A673 (cell line): ENCODE data around the gene ATP6V1C2. TPM values are rescaled to one million over a fixed set of nuclear protein-coding genes. Genes with fewer than 3 reads are reported as not detected.

ENCODE experiments used
- BruUV-seq: library from RNA; stranded (reverse); fragments of 400-500 nt; replicated peaks from 2 replicates; lab custom pipeline; 2021; lab: Mats Ljungman, UMichigan
- CTCF ChIA-PET: fragments of 300-600 bp; sonication (Branson Sonifier 250); formaldehyde crosslinking; loops from one replicate; lab custom pipeline; 2022; ENCODE audit warnings: antibody characterized with exemption; lab: Charles Lee
- POLR2A ChIA-PET: fragments of 300-600 bp; sonication (Branson Sonifier 250); formaldehyde crosslinking; loops from one replicate; lab custom pipeline; 2022; ENCODE audit warnings: antibody characterized with exemption; ENCODE audit not compliant: low non-redundant PET; lab: Charles Lee
- DNase-seq: peaks from one replicate; pipeline ENCODE4 v3.0.0-alpha.2; 2015; ENCODE audit warnings: low spot score
- H3K27ac ChIP-seq: fragments of 200-600 bp; sonication (generic); 2 replicates; pipeline ENCODE4 v1.5.1; 2016; ENCODE audit warnings: mixed run types, low read depth, mild to moderate bottlenecking, mixed read lengths, antibody characterized with exemption, low read length; ENCODE audit not compliant: poor library complexity, severe bottlenecking
- H3K27me3 ChIP-seq: fragments of 200-600 bp; sonication (generic); replicated peaks from 2 replicates; pipeline ENCODE4 v1.6.1; 2017; ENCODE audit warnings: mixed run types, low read depth, mild to moderate bottlenecking, mixed read lengths, antibody characterized with exemption, low read length; ENCODE audit not compliant: insufficient read depth, poor library complexity
- H3K36me3 ChIP-seq: fragments of 200-600 bp; sonication (generic); 2 replicates; pipeline ENCODE4 v1.6.1; 2016; ENCODE audit warnings: mixed run types, mild to moderate bottlenecking, mixed read lengths, antibody characterized with exemption, low read length; ENCODE audit not compliant: insufficient read depth, poor library complexity, severe bottlenecking
- H3K4me1 ChIP-seq: fragments of 200-600 bp; sonication (generic); 2 replicates; pipeline ENCODE4 v1.6.1; 2017; ENCODE audit warnings: mixed run types, mild to moderate bottlenecking, mixed read lengths, antibody characterized with exemption, low read length; ENCODE audit not compliant: insufficient read depth, poor library complexity, severe bottlenecking
- H3K4me3 ChIP-seq: fragments of 200-600 bp; sonication (generic); 2 replicates; pipeline ENCODE4 v1.5.1; 2016; ENCODE audit warnings: low read depth, mixed run types, mild to moderate bottlenecking, mixed read lengths, low read length; ENCODE audit not compliant: poor library complexity, severe bottlenecking
- H3K9me3 ChIP-seq: fragments of 200-600 bp; sonication (generic); 2 replicates; pipeline ENCODE4 v1.6.1; 2016; ENCODE audit warnings: mixed run types, low read depth, mild to moderate bottlenecking, mixed read lengths, antibody characterized with exemption, low read length; ENCODE audit not compliant: poor library complexity, severe bottlenecking
- EZH2 ChIP-seq: fragments of 200-600 bp; sonication (generic); IDR thresholded peaks from 2 replicates; pipeline ENCODE4 v1.6.1; 2017; ENCODE audit warnings: borderline replicate concordance, low read depth, mild to moderate bottlenecking, mixed read lengths, antibody characterized with exemption, low read length; ENCODE audit not compliant: poor library complexity, severe bottlenecking
- intact Hi-C: fragments of 100-400 bp; cut with micrococcal nuclease; formaldehyde crosslinking; loops from one replicate; pipeline ENCODE4 v1.10.0; 2022; ENCODE audit not compliant: unreplicated experiment
- total RNA-seq: library from RNA; stranded (reverse); gene quantifications from 2 replicates; pipeline ENCODE4 v1.2.3, GENCODE V29; 2021
- TF ChIP-seq, protein P1 (sequence below): fragments of 300-800, 200-600 bp; sonication (generic); conservative IDR thresholded peaks from 2 replicates; pipeline ENCODE4 v1.5.1; 2017; ENCODE audit warnings: low read depth, mild to moderate bottlenecking, antibody characterized with exemption, low read length, moderate library complexity, mixed read lengths

The ATP6V1C2 gene
- total RNA-seq, 1 experiment from 2014 or later = not detected

GRCh38 chr2:10760794-10761504 is 39.5 kb downstream of the ATP6V1C2 start:
- TF ChIP-seq, protein P1, sequence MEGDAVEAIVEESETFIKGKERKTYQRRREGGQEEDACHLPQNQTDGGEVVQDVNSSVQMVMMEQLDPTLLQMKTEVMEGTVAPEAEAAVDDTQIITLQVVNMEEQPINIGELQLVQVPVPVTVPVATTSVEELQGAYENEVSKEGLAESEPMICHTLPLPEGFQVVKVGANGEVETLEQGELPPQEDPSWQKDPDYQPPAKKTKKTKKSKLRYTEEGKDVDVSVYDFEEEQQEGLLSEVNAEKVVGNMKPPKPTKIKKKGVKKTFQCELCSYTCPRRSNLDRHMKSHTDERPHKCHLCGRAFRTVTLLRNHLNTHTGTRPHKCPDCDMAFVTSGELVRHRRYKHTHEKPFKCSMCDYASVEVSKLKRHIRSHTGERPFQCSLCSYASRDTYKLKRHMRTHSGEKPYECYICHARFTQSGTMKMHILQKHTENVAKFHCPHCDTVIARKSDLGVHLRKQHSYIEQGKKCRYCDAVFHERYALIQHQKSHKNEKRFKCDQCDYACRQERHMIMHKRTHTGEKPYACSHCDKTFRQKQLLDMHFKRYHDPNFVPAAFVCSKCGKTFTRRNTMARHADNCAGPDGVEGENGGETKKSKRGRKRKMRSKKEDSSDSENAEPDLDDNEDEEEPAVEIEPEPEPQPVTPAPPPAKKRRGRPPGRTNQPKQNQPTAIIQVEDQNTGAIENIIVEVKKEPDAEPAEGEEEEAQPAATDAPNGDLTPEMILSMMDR = no peak
- no peak for TF ChIP-seq EZH2
- intact Hi-C loops = no loop called here

DNA sequence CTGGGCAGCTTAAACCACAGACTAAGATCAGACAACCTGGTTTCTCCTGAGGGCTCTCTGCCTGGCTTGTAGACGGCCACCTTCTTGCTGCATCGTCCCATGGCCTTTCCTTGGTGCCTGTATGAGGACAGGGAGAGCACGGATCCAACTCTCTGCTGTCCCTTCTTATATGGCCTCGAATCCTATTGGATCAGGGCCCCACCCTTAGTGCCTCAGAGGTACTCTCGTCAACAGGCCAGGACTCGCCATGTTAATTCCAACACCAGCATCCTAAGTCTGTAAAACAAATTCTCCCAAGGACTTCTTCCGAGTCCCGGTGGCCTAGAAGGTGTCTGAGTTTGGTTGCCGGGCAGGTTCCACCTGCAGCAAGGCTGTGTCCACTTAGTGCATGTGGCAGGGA is 40.2 kb downstream of the ATP6V1C2 start:
- Histone ChIP-seq H3K4me3 (no peak overlapping the region), H3K4me1 (no peaks in the 10 kb centered on the region), H3K27ac (no peak overlapping the region), H3K36me3 (no peaks in the 10 kb centered on the region), H3K27me3 (no peaks in the 10 kb centered on the region), H3K9me3 (no peaks in the 10 kb centered on the region)
- no TSS peak for BruUV-seq
- DNase-seq = no peak
- CTCF ChIA-PET = no interaction called here
- POLR2A ChIA-PET = no interaction called here
- TF ChIP-seq, protein P1 = no peak
- intact Hi-C loops = no loop called here

More at GRCh38 chr2:10760794-10761504, 39.5 kb downstream of the ATP6V1C2 start:
- Histone ChIP-seq H3K4me3 (no peak overlapping the region), H3K36me3 (no peaks in the 10 kb centered on the region), H3K9me3 (no peaks in the 10 kb centered on the region), H3K27ac (no peak overlapping the region), H3K27me3 (no peaks in the 10 kb centered on the region), H3K4me1 (no peaks in the 10 kb centered on the region)
- no TSS peak for BruUV-seq
- CTCF ChIA-PET = no interaction called here
- no peak for DNase-seq
- POLR2A ChIA-PET = no interaction called here

- H3K4me3 ChIP-seq = no peak overlapping the region
- intact Hi-C loops = no loop called here
- peak; percentile 48 for DNase-seq
- ChIA-PET POLR2A (no interaction called here), CTCF (no interaction called here)
- TF ChIP-seq EZH2 = no peak
- TF ChIP-seq, protein P1 = no peak
- H3K27ac ChIP-seq = no peak overlapping the region
- H3K36me3 ChIP-seq = no peaks in the 10 kb centered on the region
- no peaks in the 10 kb centered on the region for H3K27me3 ChIP-seq
- H3K9me3 ChIP-seq = no peaks in the 10 kb centered on the region
- no TSS peak for BruUV-seq
- no peaks in the 10 kb centered on the region for H3K4me1 ChIP-seq
These were observed 41.4 kb downstream of the ATP6V1C2 start for GRCh38 chr2:10762651-10763460.
